H1 (cell line): ENCODE results near the gene TP63. TPM values are rescaled to one million over a fixed set of nuclear protein-coding genes. Genes with fewer than 3 reads are reported as not detected.

ENCODE experiments used
- CTCF ChIA-PET: fragments of 300-600 bp; sonication (Branson Sonifier 250); formaldehyde crosslinking; loops from one replicate; lab custom pipeline; 2021; ENCODE audit not compliant: partially characterized antibody; lab: Charles Lee
- POLR2A ChIA-PET: fragments of 300-600 bp; sonication (Branson Sonifier 250); formaldehyde crosslinking; loops from one replicate; lab custom pipeline; 2021; ENCODE audit warnings: inconsistent platforms; ENCODE audit not compliant: partially characterized antibody; lab: Charles Lee
- DNase-seq, 2 experiments: peaks; one replicate each; pipeline versions ENCODE4 v3.0.0 to v3.0.0-alpha.2; 2010 to 2022; ENCODE audit warnings: low spot score in 2 of 2, low read depth in 1 of 2, mixed read lengths in 1 of 2
- FAIRE-seq: peaks from 2 replicates; lab custom pipeline; 2011; peaks lifted over from hg19 to GRCh38; lab: Jason Lieb, UNC
- H2AFZ ChIP-seq: 2 replicates; pipeline ENCODE4 v1.8.1; 2012; ENCODE audit warnings: low read length, inconsistent platforms
- H2AK5ac ChIP-seq: 2 replicates; pipeline ENCODE4 v1.6.1; 2013; ENCODE audit warnings: low read depth, low read length
- H2BK120ac ChIP-seq: replicated peaks from 2 replicates; pipeline ENCODE3; 2013; ENCODE audit warnings: low read depth, low read length, inconsistent platforms
- H2BK12ac ChIP-seq: 2 replicates; pipeline ENCODE4 v1.6.1; 2013; ENCODE audit warnings: low read depth, low read length
- H2BK15ac ChIP-seq: 2 replicates; pipeline ENCODE4 v1.6.1; 2013; ENCODE audit warnings: low read length
- H2BK20ac ChIP-seq: 2 replicates; pipeline ENCODE4 v1.6.1; 2013; ENCODE audit warnings: low read length
- H2BK5ac ChIP-seq: 2 replicates; pipeline ENCODE4 v1.6.1; 2013; ENCODE audit warnings: low read depth, low read length
- H3K14ac ChIP-seq: 2 replicates; pipeline ENCODE4 v1.6.1; 2013; ENCODE audit warnings: inconsistent platforms; ENCODE audit not compliant: insufficient read length
- H3K18ac ChIP-seq: 2 replicates; pipeline ENCODE4 v1.6.1; 2013; ENCODE audit warnings: low read length; ENCODE audit errors: extremely low read depth
- H3K23ac ChIP-seq: 2 replicates; pipeline ENCODE4 v1.6.1; 2013; ENCODE audit warnings: inconsistent platforms; ENCODE audit not compliant: insufficient read length
- H3K23me2 ChIP-seq: 2 replicates; pipeline ENCODE4 v1.6.1; 2013; ENCODE audit warnings: low read depth, low read length
- H3K27ac ChIP-seq: 2 replicates; pipeline ENCODE4 v1.6.1; 2011; ENCODE audit warnings: low read depth, low read length, inconsistent platforms
- H3K27me3 ChIP-seq, 4 experiments: replicated peaks in 1 of 4; 1 replicate in 1 of 4; 2 replicates in 3 of 4; pipeline versions ENCODE4 v1.6.1 to v1.8.1; 2011 to 2013; ENCODE audit warnings: low read length in 3 of 4, mild to moderate bottlenecking in 3 of 4, inconsistent platforms in 2 of 4, mixed read lengths in 2 of 4, moderate library complexity in 1 of 4; ENCODE audit not compliant: control insufficient read depth in 3 of 4, insufficient read depth in 3 of 4; ENCODE audit errors: extremely low read depth in 1 of 4
- H3K36me3 ChIP-seq, 4 experiments: 2 replicates each; pipeline versions ENCODE4 v1.6.1 to v1.8.1; 2011 to 2013; ENCODE audit warnings: mild to moderate bottlenecking in 4 of 4, low read length in 3 of 4, moderate library complexity in 2 of 4, control low read depth in 1 of 4, inconsistent platforms in 1 of 4; ENCODE audit not compliant: insufficient read depth in 4 of 4, control insufficient read depth in 2 of 4
- H3K4ac ChIP-seq: replicated peaks from 2 replicates; pipeline ENCODE3; 2013; ENCODE audit warnings: low read length, low read depth, mixed read lengths, inconsistent platforms; ENCODE audit not compliant: insufficient read length
- H3K4me1 ChIP-seq, 4 experiments: replicated peaks in 1 of 4; 1 replicate in 1 of 4; 2 replicates in 3 of 4; pipeline versions ENCODE4 v1.6.1 to v1.8.1; 2011 to 2013; ENCODE audit warnings: low read length in 3 of 4, inconsistent platforms in 2 of 4, mixed read lengths in 1 of 4; ENCODE audit not compliant: insufficient read depth in 4 of 4, control insufficient read depth in 3 of 4
- H3K4me2 ChIP-seq, 2 experiments: 2 replicates each; pipeline versions ENCODE4 v1.6.1 to v1.8.1; 2011 to 2013; ENCODE audit warnings: low read depth in 2 of 2, low read length in 2 of 2, control low read depth in 1 of 2, inconsistent platforms in 1 of 2, mild to moderate bottlenecking in 1 of 2; ENCODE audit not compliant: insufficient read depth in 1 of 2
- H3K4me3 ChIP-seq, 4 experiments: fragments of 200-600, 300-600 bp in 1 of 4; sonication (generic), shearing (Covaris generic), sonication (Bioruptor Twin) in 1 of 4; 2 replicates each; pipeline versions ENCODE4 v1.5.1 to v1.8.1; 2011 to 2016; ENCODE audit warnings: low read length in 4 of 4, low read depth in 3 of 4, control low read depth in 2 of 4, inconsistent platforms in 2 of 4, mild to moderate bottlenecking in 2 of 4, mixed read lengths in 1 of 4, moderate library complexity in 1 of 4; ENCODE audit not compliant: insufficient read depth in 2 of 4; ENCODE audit errors: extremely low read depth in 1 of 4
- H3K56ac ChIP-seq: replicated peaks from 2 replicates; pipeline ENCODE3; 2013; ENCODE audit warnings: low read depth, mild to moderate bottlenecking, mixed read lengths, low read length, inconsistent platforms; ENCODE audit not compliant: insufficient read length
- H3K79me1 ChIP-seq: 2 replicates; pipeline ENCODE4 v1.6.1; 2013; ENCODE audit warnings: low read depth, low read length, control low read depth
- H3K79me2 ChIP-seq, 2 experiments: 2 replicates each; pipeline versions ENCODE4 v1.6.1 to v1.8.1; 2012 to 2013; ENCODE audit warnings: low read length in 2 of 2, mild to moderate bottlenecking in 2 of 2, inconsistent platforms in 1 of 2; ENCODE audit not compliant: insufficient read depth in 2 of 2, control insufficient read depth in 1 of 2
- H3K9ac ChIP-seq, 4 experiments: replicated peaks in 1 of 4; 1 replicate in 1 of 4; 2 replicates in 3 of 4; pipeline versions ENCODE4 v1.6.1 to v1.8.1; 2011 to 2013; ENCODE audit warnings: low read depth in 3 of 4, low read length in 3 of 4, control low read depth in 2 of 4, mild to moderate bottlenecking in 2 of 4, moderate library complexity in 2 of 4, inconsistent platforms in 1 of 4; ENCODE audit errors: extremely low read depth in 1 of 4
- H3K9me3 ChIP-seq, 2 experiments: 2 replicates each; pipeline versions ENCODE4 v1.6.1 to v1.8.1; 2012 to 2013; ENCODE audit warnings: mild to moderate bottlenecking in 2 of 2, moderate library complexity in 2 of 2, control low read depth in 1 of 2, inconsistent platforms in 1 of 2, low read depth in 1 of 2, low read length in 1 of 2, mixed read lengths in 1 of 2; ENCODE audit not compliant: insufficient read depth in 2 of 2
- H4K20me1 ChIP-seq, 2 experiments: replicated peaks in 1 of 2; 2 replicates each; pipeline versions ENCODE3 to v1.8.1; 2011 to 2013; ENCODE audit warnings: inconsistent platforms in 2 of 2, low read length in 2 of 2, mild to moderate bottlenecking in 1 of 2; ENCODE audit not compliant: insufficient read depth in 2 of 2, control insufficient read depth in 1 of 2
- H4K5ac ChIP-seq: 2 replicates; pipeline ENCODE4 v1.6.1; 2013; ENCODE audit warnings: low read length, low read depth, mixed read lengths, inconsistent platforms; ENCODE audit not compliant: insufficient read length
- H4K8ac ChIP-seq: 2 replicates; pipeline ENCODE4 v1.8.0; 2013; ENCODE audit warnings: mild to moderate bottlenecking, moderate library complexity, low read length, inconsistent platforms; ENCODE audit not compliant: insufficient read depth; ENCODE audit errors: extremely low read depth
- H4K91ac ChIP-seq: replicated peaks from 2 replicates; pipeline ENCODE3; 2013; ENCODE audit warnings: low read length, mixed read lengths, inconsistent platforms; ENCODE audit not compliant: insufficient read length
- CHD2 ChIP-seq: IDR thresholded peaks from 2 replicates; pipeline ENCODE4 v1.6.1; 2012; ENCODE audit warnings: low read length, improper control_type of control experiment
- WGBS, 2 experiments: shearing (Covaris generic) in 1 of 2; methylation state at CpG; one replicate each; pipeline versions ENCODE4 v1.1.6 to v1.1.7; 2013 to 2015; ENCODE audit warnings: low lambda C conversion rate in 2 of 2, mixed read lengths in 2 of 2, inconsistent platforms in 1 of 2, low coverage in 1 of 2, missing lambda C conversion rate in 1 of 2; ENCODE audit not compliant: insufficient replicate concordance in 2 of 2, insufficient coverage in 1 of 2, insufficient read length in 1 of 2; ENCODE audit errors: extremely low coverage in 1 of 2, missing lambda C conversion rate in 1 of 2; 5-methylcytosine and 5-hydroxymethylcytosine counted together
- polyA plus RNA-seq, 7 experiments: library from polyadenylated mRNA; depleted of rRNA in 3 of 7; stranded (reverse) in 5 of 7; unstranded in 2 of 7; fragments of >200 nt in 5 of 7; fragments of 200-250 nt in 2 of 7; gene quantifications; 1 replicate in 5 of 7; 2 replicates in 1 of 7; 4 replicates in 1 of 7; pipeline versions ENCODE4 v1.2.1 to v1.2.3, GENCODE V29; 2011 to 2013; ENCODE audit warnings: missing spikeins in 2 of 7, mixed read lengths in 2 of 7
- total RNA-seq: library from RNA; stranded (reverse); fragmentation: NEBNext Ultra II Directional; extraction: Animal tissue kit (Norgen Biotek cat#: 25700); gene quantifications from 2 replicates; pipeline ENCODE4 v1.2.1, GENCODE V29; 2021

Gene TP63
- total and polyA plus RNA-seq, 2 of the 8 experiments (the other 6 are each of a cell fraction or from before 2014, with no cell fraction given): not detected

- no peak overlapping the region for H2AK5ac ChIP-seq
- no peaks in the 10 kb centered on the region for H3K4me1 ChIP-seq
- no peak overlapping the region for H2BK20ac ChIP-seq
- no peak overlapping the region for H3K4me2 ChIP-seq
- H3K14ac ChIP-seq: no peak overlapping the region
- H3K23me2 ChIP-seq: no peaks in the 10 kb centered on the region
- H3K79me1 ChIP-seq: no peaks in the 10 kb centered on the region
- no peak overlapping the region for H4K5ac ChIP-seq
- FAIRE-seq (no peak), DNase-seq (no peak)
- no peaks in the 10 kb centered on the region for H4K20me1 ChIP-seq
- no peaks in the 10 kb centered on the region for H3K9me3 ChIP-seq
- H3K4ac ChIP-seq: no peak overlapping the region
- ChIA-PET CTCF (interaction anchor here (0.6 to 0.7 kb wide), 2 partner anchors 9 to 26 kb away, joined by 3 to 5 read pairs; no protein-coding TSS in a partner anchor), POLR2A (no interaction called here)
- H3K27ac ChIP-seq: no peak overlapping the region
- H2BK5ac ChIP-seq: no peak overlapping the region
- 88% methylated on average over 2 of the region's 2 CpGs; no CpG with 5 or more reads in 1 of the 2 experiments for WGBS, 2 experiments
- no peak overlapping the region for H3K9ac ChIP-seq
- H3K79me2 ChIP-seq: no peaks in the 10 kb centered on the region
- no peak overlapping the region for H3K4me3 ChIP-seq
- H3K23ac ChIP-seq: no peak overlapping the region
- no peak for TF ChIP-seq CHD2
- H4K91ac ChIP-seq: no peak overlapping the region
- no peak overlapping the region for H3K18ac ChIP-seq
- no peak overlapping the region for H2BK15ac ChIP-seq
- H2BK12ac ChIP-seq: no peak overlapping the region
- H4K8ac ChIP-seq: no peak overlapping the region
- no peak overlapping the region for H3K56ac ChIP-seq
- no peak overlapping the region for H2BK120ac ChIP-seq
- no peaks in the 10 kb centered on the region for H3K36me3 ChIP-seq
- peaks cover 0 to 1% (median 0%) of the 10 kb centered on the region in 4 experiments; a peak in 1 of 7 replicates for H3K27me3 ChIP-seq
- no peak overlapping the region for H2AFZ ChIP-seq
Observed at GRCh38 chr3:189605717-189606116, 25.5 kb upstream of the TP63 start.
